ENCODE data around the gene TNFRSF21. TPM values are rescaled to one million over a fixed set of nuclear protein-coding genes. Genes with fewer than 3 reads are reported as not detected.

The TNFRSF21 gene
- total and polyA plus RNA-seq, 10 of the 15 experiments (the other 5 are each of a cell fraction or from before 2014, with no cell fraction given), result 0.09 to 1.0 (median 0.27) TPM

- ChIA-PET CTCF (no interaction called here), RAD21 (ENCODE audit: unreplicated experiment) (no interaction called here), SMC1A (ENCODE audit: uncharacterized antibody, unreplicated experiment) (interaction anchor here (0.6 kb wide), 1 partner anchor 262 kb away, joined by 3 read pairs; no protein-coding TSS in a partner anchor), POLR2A (interaction anchor here (0.5 kb wide), 1 partner anchor 18 kb away, joined by 3 read pairs; no protein-coding TSS in a partner anchor)
- DNase-seq (ENCODE audit: low read depth, low spot score) (no peak), FAIRE-seq (no peak), ATAC-seq (no peak)
- H3K4me3 ChIP-seq, result no peak overlapping the region
- no peaks in the 10 kb centered on the region for H4K20me1 ChIP-seq (ENCODE audit: control insufficient read depth, insufficient read depth)
- no peaks in the 10 kb centered on the region for H3K36me3 ChIP-seq (ENCODE audit: control insufficient read depth in 2 of 2, insufficient read depth in 2 of 2, low read length in 1 of 2)
- H2AFZ ChIP-seq (ENCODE audit: control insufficient read depth, low read depth, low read length), result no peak overlapping the region
- BruUV-seq (replicated peaks), result no TSS peak
- no peak overlapping the region for H3K9ac ChIP-seq (ENCODE audit: control insufficient read depth, insufficient read depth, low read length)
- no peaks in the 10 kb centered on the region for H3K4me1 ChIP-seq (ENCODE audit: control insufficient read depth, insufficient read depth, low read length)
- H3K79me2 ChIP-seq (ENCODE audit: control insufficient read depth, insufficient read depth, low read length), result no peaks in the 10 kb centered on the region
- intact Hi-C loops (cut with micrococcal nuclease; ENCODE audit: unreplicated experiment) (no loop called here), in situ Hi-C loops (cut with MboI) (no loop called here)
- 0% methylated on average over 1 of the region's 1 CpG for WGBS (ENCODE audit: insufficient coverage, insufficient replicate concordance, low lambda C conversion rate, missing lambda C conversion rate)
- TF ChIP-seq SMC3 (IDR thresholded peaks at IDR 0.05; ENCODE audit: borderline replicate concordance, low read length) (no peak), BRCA1 (IDR thresholded peaks at IDR 0.05; ENCODE audit: low read depth, low read length) (no peak), REST (IDR thresholded peaks at IDR 0.05; ENCODE audit: low read depth, low read length) (no peak), MAX (IDR thresholded peaks at IDR 0.05; ENCODE audit: low read depth, low read length) (no peak), MYB (IDR thresholded peaks at IDR 0.05; ENCODE audit: borderline replicate concordance, low read depth, low read length) (no peak), CBX3 (IDR thresholded peaks at IDR 0.05; ENCODE audit: borderline replicate concordance, low read depth) (no peak), POLR2AphosphoS5 (IDR thresholded peaks at IDR 0.05; ENCODE audit: low read length) (no peak), SREBF1 (IDR thresholded peaks at IDR 0.05; ENCODE audit: low read length) (no peak), IRF3 (IDR thresholded peaks at IDR 0.05) (no peak), EED (IDR thresholded peaks at IDR 0.05; ENCODE audit: low read depth) (no peak), USF1 (IDR thresholded peaks at IDR 0.05; ENCODE audit: borderline replicate concordance, extremely low read length, insufficient read depth, low read depth, low read length) (no peak), SMAD1 (IDR thresholded peaks at IDR 0.05; ENCODE audit: low read depth, partially characterized antibody) (no peak), PBX3 (IDR thresholded peaks at IDR 0.05; ENCODE audit: insufficient replicate concordance, low read depth, low read length) (no peak), ZNF207 (IDR thresholded peaks at IDR 0.05; ENCODE audit: borderline replicate concordance) (no peak), HDAC2 (IDR thresholded peaks at IDR 0.05) (no peak), HCFC1 (IDR thresholded peaks at IDR 0.05; ENCODE audit: low read length) (no peak)
- no peak overlapping the region for H3K4me2 ChIP-seq (ENCODE audit: control insufficient read depth, insufficient read depth)
- no peaks in the 10 kb centered on the region for H3K9me3 ChIP-seq (replicated peaks; ENCODE audit: control insufficient read depth, insufficient read depth, low read length)
- no peaks in the 10 kb centered on the region; a peak in 2 of 4 replicates for H3K27me3 ChIP-seq (replicated peaks in 1 of 2; ENCODE audit: control insufficient read depth in 2 of 2, insufficient read depth in 2 of 2, low read length in 1 of 2)
- no peak overlapping the region for H3K27ac ChIP-seq (ENCODE audit: control insufficient read depth, insufficient read depth)
These were observed 14.2 kb upstream of the TNFRSF21 start for GRCh38 chr6:47323887-47324286.
